Adipose tissue (tissue), 3 donors: ENCODE results near the gene TYMP. TPM values are rescaled to one million over a fixed set of nuclear protein-coding genes. Genes with fewer than 3 reads are reported as not detected.

Experiments used
- H3K27ac ChIP-seq: one replicate; pipeline ENCODE4 v1.5.1; 2013; ENCODE audit warnings: low read depth, low read length
- WGBS, 3 donors: extraction: QIAGEN DNeasy Blood & Tissue Kit; methylation state at CpG; one replicate each; pipeline ENCODE4 v1.1.7; 2013; 5-methylcytosine and 5-hydroxymethylcytosine counted together
- polyA plus RNA-seq, 3 donors: library from polyadenylated mRNA; stranded (reverse); fragments of 200-250 nt; gene quantifications; one replicate each; pipeline ENCODE4 v1.2.3, GENCODE V29; 2013
- donor health status: healthy with polysubstance abuse.
- donor health status: Bipolar disorder and iron deficiency.
- donor health status: healthy.

The TYMP gene
- polyA plus RNA-seq, 3 donors, result 49.1 to 162 (median 75.1) TPM

GRCh38 chr22:50481045-50481439, 48.8 kb downstream of the TYMP start:
- WGBS, 3 donors, result 2 to 9% (median 3%) methylated on average over 35 to 45 of the region's 45 CpGs
- no peak overlapping the region for H3K27ac ChIP-seq

- 60 to 70% (median 64%) methylated on average over 11 of the region's 11 CpGs for WGBS, 3 donors
These were observed 50.1 kb downstream of the TYMP start for GRCh38 chr22:50479721-50480120.

GRCh38 chr22:50477923-50478322, 51.9 kb downstream of the TYMP start:
- 92 to 94% (median 94%) methylated on average over 12 of the region's 12 CpGs for WGBS, 3 donors
- no peak overlapping the region for H3K27ac ChIP-seq

More at GRCh38 chr22:50479721-50480120, 50.1 kb downstream of the TYMP start:
- H3K27ac ChIP-seq, result no peak overlapping the region

DNA sequence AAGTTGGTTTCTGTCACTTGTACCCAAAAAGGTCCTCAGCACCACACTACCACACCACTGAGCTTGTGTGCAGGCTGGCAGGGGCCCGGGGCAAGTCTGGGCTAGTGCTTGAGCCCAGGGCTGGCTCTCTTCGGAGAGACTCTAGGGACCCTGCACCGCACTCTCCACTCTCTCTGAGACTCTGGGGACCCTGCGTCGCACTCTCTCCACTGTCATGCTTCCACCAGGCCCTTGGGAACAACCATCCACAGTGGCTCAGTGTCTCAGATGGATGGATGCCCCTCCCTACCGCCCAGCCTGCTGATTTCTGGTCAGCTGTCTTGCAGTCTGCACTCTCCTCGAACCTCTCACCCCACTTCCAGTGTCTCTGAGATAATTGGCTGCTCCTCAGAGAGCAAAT, 52.9 kb downstream of the TYMP start:
- WGBS, 3 donors, result 75 to 80% (median 79%) methylated on average over 7 of the region's 7 CpGs

More for the DNA sequence above, 52.9 kb downstream of the TYMP start:
- no peak overlapping the region for H3K27ac ChIP-seq

Other genes with a start within 250 kb of the TYMP start
- gene PLXNB2, start 222.4 kb downstream of the TYMP start, polyA plus RNA-seq, result 10 to 100 TPM; 41.6 to 80.4 (median 67.8) TPM
- gene DENND6B, start 203.0 kb downstream of the TYMP start, polyA plus RNA-seq, result 1 to 10 TPM; 2.0 to 4.0 (median 2.5) TPM
- 10 to 100 TPM; 25.1 to 41.1 (median 36.9) TPM for gene PPP6R2, start 186.7 kb downstream of the TYMP start, polyA plus RNA-seq
- gene SBF1, start 55.0 kb downstream of the TYMP start, polyA plus RNA-seq, result 10 to 100 TPM; 36.5 to 41.9 (median 41.8) TPM
- gene ADM2, start 48.5 kb downstream of the TYMP start, polyA plus RNA-seq, result 1 to 10 TPM in 1 of 3 donors, under 1 TPM in 1, not detected in 1; 0.31 to 6.1 TPM
- gene MIOX, start 43.2 kb downstream of the TYMP start, polyA plus RNA-seq, result under 1 TPM in 1 of 3 donors, not detected in 2; 0.38 TPM
- gene LMF2, start 22.3 kb downstream of the TYMP start, polyA plus RNA-seq, result 10 to 100 TPM; 49.6 to 95.8 (median 64.7) TPM
- 10 to 100 TPM; 23.6 to 35.0 (median 31.3) TPM for gene NCAPH2, start 21.8 kb downstream of the TYMP start, polyA plus RNA-seq
- gene SCO2, start 4.4 kb downstream of the TYMP start, polyA plus RNA-seq, result 1 to 10 TPM; 2.2 to 8.8 (median 2.3) TPM
- under 1 TPM; 0.11 to 0.23 (median 0.21) TPM for gene KLHDC7B, start 15.9 kb upstream of the TYMP start, polyA plus RNA-seq
- gene SYCE3, start 32.9 kb upstream of the TYMP start, polyA plus RNA-seq, result not detected
- 10 to 100 TPM; 13.4 to 30.4 (median 13.5) TPM for gene CPT1B, start 48.4 kb upstream of the TYMP start, polyA plus RNA-seq
- gene CHKB, start 52.8 kb upstream of the TYMP start, polyA plus RNA-seq, result 100 to 1,000 TPM in 1 of 3 donors, 10 to 100 TPM in 2; 39.2 to 137 (median 65.2) TPM
- gene MAPK8IP2, start 70.8 kb upstream of the TYMP start, polyA plus RNA-seq, result 1 to 10 TPM in 2 of 3 donors, under 1 TPM in 1; 0.67 to 2.7 (median 2.0) TPM
- gene ARSA, start 98.1 kb upstream of the TYMP start, polyA plus RNA-seq, result 10 to 100 TPM; 24.9 to 56.2 (median 44.1) TPM
- 10 to 100 TPM in 2 of 3 donors, 1 to 10 TPM in 1; 6.3 to 80.5 (median 33.1) TPM for gene SHANK3, start 142.8 kb upstream of the TYMP start, polyA plus RNA-seq
- 1 to 10 TPM in 2 of 3 donors, under 1 TPM in 1; 0.25 to 3.6 (median 1.1) TPM for gene ACR, start 208.2 kb upstream of the TYMP start, polyA plus RNA-seq